H9 (cell line): ENCODE results near the gene REXO2. TPM values are rescaled to one million over a fixed set of nuclear protein-coding genes. Genes with fewer than 3 reads are reported as not detected.

Experiments
- DNase-seq: peaks from one replicate; pipeline ENCODE4 v3.0.0-alpha.2; 2017
- H2AFZ ChIP-seq: one replicate; pipeline ENCODE4 v1.6.1; 2013; ENCODE audit warnings: mild to moderate bottlenecking, low read length, control low read depth, moderate library complexity
- H2AK5ac ChIP-seq: 2 replicates; pipeline ENCODE4 v1.6.1; 2013; ENCODE audit warnings: low read length, control low read depth, mixed read lengths; ENCODE audit not compliant: insufficient read length
- H2BK120ac ChIP-seq: one replicate; pipeline ENCODE4 v1.6.1; 2013; ENCODE audit warnings: low read depth, mild to moderate bottlenecking, low read length, control low read depth, inconsistent platforms; ENCODE audit not compliant: poor library complexity, severe bottlenecking
- H2BK12ac ChIP-seq: 2 replicates; pipeline ENCODE4 v1.6.1; 2013; ENCODE audit warnings: low read length, control low read depth, mixed read lengths, low read depth; ENCODE audit not compliant: insufficient read length
- H2BK15ac ChIP-seq: 2 replicates; pipeline ENCODE4 v1.6.1; 2013; ENCODE audit warnings: low read depth, low read length, control low read depth
- H2BK20ac ChIP-seq: one replicate; pipeline ENCODE4 v1.6.1; 2013; ENCODE audit warnings: low read depth, mild to moderate bottlenecking, low read length, control low read depth, inconsistent platforms; ENCODE audit not compliant: poor library complexity, severe bottlenecking
- H2BK5ac ChIP-seq: 2 replicates; pipeline ENCODE4 v1.6.1; 2013; ENCODE audit warnings: low read length, control low read depth, mixed read lengths; ENCODE audit not compliant: insufficient read length
- H3K14ac ChIP-seq: 2 replicates; pipeline ENCODE4 v1.6.1; 2013; ENCODE audit warnings: low read length, control low read depth; ENCODE audit not compliant: insufficient read depth
- H3K18ac ChIP-seq: 2 replicates; pipeline ENCODE4 v1.6.1; 2013; ENCODE audit warnings: low read depth, mild to moderate bottlenecking, mixed read lengths, low read length, control low read depth; ENCODE audit not compliant: insufficient read length
- H3K23ac ChIP-seq: 2 replicates; pipeline ENCODE4 v1.6.1; 2013; ENCODE audit warnings: low read length, control low read depth, mixed read lengths, low read depth; ENCODE audit not compliant: insufficient read length
- H3K23me2 ChIP-seq: 2 replicates; pipeline ENCODE4 v1.6.1; 2013; ENCODE audit warnings: low read depth, mild to moderate bottlenecking, mixed read lengths, low read length, control low read depth; ENCODE audit not compliant: insufficient read length, poor library complexity, severe bottlenecking
- H3K27ac ChIP-seq: 2 replicates; pipeline ENCODE4 v1.5.1; 2013; ENCODE audit warnings: low read length, control low read depth, mixed read lengths, low read depth; ENCODE audit not compliant: insufficient read length
- H3K27me3 ChIP-seq: 2 replicates; pipeline ENCODE4 v1.6.1; 2013; ENCODE audit warnings: low read length, control low read depth, inconsistent platforms; ENCODE audit not compliant: insufficient read depth
- H3K4ac ChIP-seq: 2 replicates; pipeline ENCODE4 v1.6.1; 2013; ENCODE audit warnings: low read depth, mild to moderate bottlenecking, control low read depth, inconsistent platforms, low read length, moderate library complexity
- H3K4me1 ChIP-seq: 2 replicates; pipeline ENCODE4 v1.6.1; 2013; ENCODE audit warnings: low read length, control low read depth, inconsistent platforms; ENCODE audit not compliant: insufficient read depth
- H3K4me2 ChIP-seq: 2 replicates; pipeline ENCODE4 v1.6.1; 2013; ENCODE audit warnings: low read length, control low read depth, mixed read lengths; ENCODE audit not compliant: insufficient read length, insufficient read depth
- H3K56ac ChIP-seq: 2 replicates; pipeline ENCODE4 v1.6.1; 2013; ENCODE audit warnings: low read depth, mild to moderate bottlenecking, mixed read lengths, low read length, control low read depth; ENCODE audit not compliant: insufficient read length
- H3K79me1 ChIP-seq: 2 replicates; pipeline ENCODE4 v1.6.1; 2013; ENCODE audit warnings: low read depth, mild to moderate bottlenecking, moderate library complexity, low read length, control low read depth, inconsistent platforms; ENCODE audit not compliant: insufficient read depth, poor library complexity, severe bottlenecking
- H3K79me2 ChIP-seq: 2 replicates; pipeline ENCODE4 v1.6.1; 2013; ENCODE audit warnings: low read length, control low read depth, inconsistent platforms; ENCODE audit not compliant: insufficient read depth
- H3K9ac ChIP-seq: 2 replicates; pipeline ENCODE4 v1.6.1; 2013; ENCODE audit warnings: low read length, control low read depth, mixed read lengths; ENCODE audit not compliant: insufficient read length; ENCODE audit errors: extremely low read depth
- H3K9me3 ChIP-seq: one replicate; pipeline ENCODE4 v1.6.1; 2013; ENCODE audit warnings: low read depth, low read length, inconsistent platforms; ENCODE audit not compliant: control insufficient read depth
- H3T11ph ChIP-seq: one replicate; pipeline ENCODE4 v1.6.1; 2013; ENCODE audit warnings: mild to moderate bottlenecking, low read length, control low read depth, inconsistent platforms
- H4K20me1 ChIP-seq: one replicate; pipeline ENCODE4 v1.6.1; 2013; ENCODE audit not compliant: control insufficient read depth, insufficient read length, insufficient read depth
- H4K5ac ChIP-seq: 2 replicates; pipeline ENCODE4 v1.6.1; 2013; ENCODE audit warnings: low read depth, mild to moderate bottlenecking, mixed read lengths, low read length, control low read depth; ENCODE audit not compliant: insufficient read length
- H4K8ac ChIP-seq: replicated peaks from 2 replicates; pipeline ENCODE4 v1.6.1; 2013; ENCODE audit warnings: low read length, control low read depth, mixed read lengths, low read depth; ENCODE audit not compliant: insufficient read length
- H4K91ac ChIP-seq: 2 replicates; pipeline ENCODE4 v1.6.1; 2013; ENCODE audit warnings: low read depth, mild to moderate bottlenecking, moderate library complexity, mixed read lengths, low read length, control low read depth; ENCODE audit not compliant: insufficient read length
- H3K27ac Mint-ChIP-seq, 3 experiments: 2 replicates in 2 of 3; 3 replicates in 1 of 3; pipeline ENCODE4 v1.8.0; 2020 to 2021; ENCODE audit warnings: mixed read lengths in 3 of 3, mild to moderate bottlenecking in 1 of 3, moderate library complexity in 1 of 3
- H3K27me3 Mint-ChIP-seq: 2 replicates; pipeline ENCODE4 v1.8.0; 2021; ENCODE audit warnings: low read depth, mild to moderate bottlenecking, moderate library complexity, mixed read lengths
- H3K36me3 Mint-ChIP-seq, 3 experiments: 2 replicates in 2 of 3; 3 replicates in 1 of 3; pipeline ENCODE4 v1.8.0; 2020 to 2021; ENCODE audit warnings: low read depth in 3 of 3, mixed read lengths in 3 of 3; ENCODE audit not compliant: insufficient read depth in 1 of 3
- H3K4me1 Mint-ChIP-seq, 2 experiments: 2 replicates each; pipeline ENCODE4 v1.8.0; 2020; ENCODE audit warnings: mixed read lengths in 2 of 2
- H3K4me3 Mint-ChIP-seq, 2 experiments: 2 replicates in 1 of 2; 3 replicates in 1 of 2; pipeline ENCODE4 v1.8.0; 2020 to 2021; ENCODE audit warnings: mild to moderate bottlenecking in 2 of 2, mixed read lengths in 2 of 2, moderate library complexity in 1 of 2
- H3K9me3 Mint-ChIP-seq, 2 experiments: 2 replicates in 1 of 2; 3 replicates in 1 of 2; pipeline ENCODE4 v1.8.0; 2020; ENCODE audit warnings: mild to moderate bottlenecking in 2 of 2, mixed read lengths in 2 of 2, moderate library complexity in 1 of 2
- WGBS: extraction: QIAGEN DNeasy Blood & Tissue Kit; methylation state at CpG from one replicate; pipeline ENCODE4 v1.1.7; 2013; ENCODE audit warnings: missing lambda C conversion rate, low lambda C conversion rate, mixed read lengths; ENCODE audit not compliant: insufficient read length; ENCODE audit errors: extremely low coverage; 5-methylcytosine and 5-hydroxymethylcytosine counted together
- total RNA-seq: library from RNA; stranded (reverse); gene quantifications from 2 replicates; pipeline ENCODE4 v1.2.1, GENCODE V29; 2021
- TF ChIP-seq, protein P1 (sequence below): fragments of 200-600 bp; sonication (generic); conservative IDR thresholded peaks from 3 replicates; pipeline ENCODE4 v1.8.0; 2021; ENCODE audit warnings: antibody characterized with exemption, mild to moderate bottlenecking

The REXO2 gene
- total RNA-seq, 1 experiment from 2014 or later = 92.8 TPM

- Histone ChIP-seq H3K27ac (no peak overlapping the region), H3K9me3 (no peaks in the 10 kb centered on the region), H3K4me2 (no peak overlapping the region), H3K18ac (no peak overlapping the region), H4K91ac (no peak overlapping the region), H2BK12ac (no peak overlapping the region), H2AK5ac (no peak overlapping the region), H3T11ph (no peak overlapping the region), H3K79me1 (no peaks in the 10 kb centered on the region), H3K79me2 (no peaks in the 10 kb centered on the region), H2BK20ac (no peak overlapping the region), H4K20me1 (no peaks in the 10 kb centered on the region), H3K4me1 (no peaks in the 10 kb centered on the region), H2BK120ac (no peak overlapping the region), H3K4ac (no peak overlapping the region), H2AFZ (no peak overlapping the region), H3K23ac (no peak overlapping the region), H3K56ac (no peak overlapping the region), H3K27me3 (no peaks in the 10 kb centered on the region), H3K9ac (no peak overlapping the region), H2BK5ac (no peak overlapping the region), H3K14ac (no peak overlapping the region), H3K23me2 (no peaks in the 10 kb centered on the region), H4K8ac (no peak overlapping the region), H2BK15ac (no peak overlapping the region), H4K5ac (no peak overlapping the region)
- no peak overlapping the region for H3K27ac Mint-ChIP-seq
- TF ChIP-seq, protein P1, sequence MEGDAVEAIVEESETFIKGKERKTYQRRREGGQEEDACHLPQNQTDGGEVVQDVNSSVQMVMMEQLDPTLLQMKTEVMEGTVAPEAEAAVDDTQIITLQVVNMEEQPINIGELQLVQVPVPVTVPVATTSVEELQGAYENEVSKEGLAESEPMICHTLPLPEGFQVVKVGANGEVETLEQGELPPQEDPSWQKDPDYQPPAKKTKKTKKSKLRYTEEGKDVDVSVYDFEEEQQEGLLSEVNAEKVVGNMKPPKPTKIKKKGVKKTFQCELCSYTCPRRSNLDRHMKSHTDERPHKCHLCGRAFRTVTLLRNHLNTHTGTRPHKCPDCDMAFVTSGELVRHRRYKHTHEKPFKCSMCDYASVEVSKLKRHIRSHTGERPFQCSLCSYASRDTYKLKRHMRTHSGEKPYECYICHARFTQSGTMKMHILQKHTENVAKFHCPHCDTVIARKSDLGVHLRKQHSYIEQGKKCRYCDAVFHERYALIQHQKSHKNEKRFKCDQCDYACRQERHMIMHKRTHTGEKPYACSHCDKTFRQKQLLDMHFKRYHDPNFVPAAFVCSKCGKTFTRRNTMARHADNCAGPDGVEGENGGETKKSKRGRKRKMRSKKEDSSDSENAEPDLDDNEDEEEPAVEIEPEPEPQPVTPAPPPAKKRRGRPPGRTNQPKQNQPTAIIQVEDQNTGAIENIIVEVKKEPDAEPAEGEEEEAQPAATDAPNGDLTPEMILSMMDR = no peak
- WGBS = no CpG with 5 or more reads among the region's 2 CpGs
- peaks cover 4 to 12% (median 10%) of the 10 kb centered on the region in 3 experiments; a peak in 6 of 7 replicates for H3K36me3 Mint-ChIP-seq
- H3K27me3 Mint-ChIP-seq = no peaks in the 10 kb centered on the region
- H3K4me3 Mint-ChIP-seq = no peak overlapping the region
- DNase-seq = no peak
- H3K4me1 Mint-ChIP-seq = no peaks in the 10 kb centered on the region
- peaks cover 1 to 4% of the 10 kb centered on the region in 2 experiments; a peak in 2 of 5 replicates for H3K9me3 Mint-ChIP-seq
Observed at GRCh38 chr11:114463999-114464398, 24.7 kb downstream of the REXO2 start.
